NB4 (cell line): Measurements from ENCODE around the gene NKD1.

Experiments
- DNase-seq: peaks from one replicate; pipeline ENCODE4 v3.0.0; 2010; ENCODE audit warnings: low read depth
- H3K4me3 ChIP-seq: one replicate; pipeline ENCODE4 v1.5.1; 2011; ENCODE audit warnings: mild to moderate bottlenecking, low read depth, low read length, moderate library complexity
- CTCF ChIP-seq: IDR thresholded peaks from one replicate; pipeline ENCODE4 v1.5.1; 2012; ENCODE audit warnings: low read depth, low read length
- MAX ChIP-seq: IDR thresholded peaks from 2 replicates; pipeline ENCODE4 v1.6.1; 2011; ENCODE audit warnings: low read depth, low read length
- MYC ChIP-seq: IDR thresholded peaks from 2 replicates; pipeline ENCODE4 v1.6.1; 2011; ENCODE audit warnings: low read depth, low read length
- POLR2A ChIP-seq: IDR thresholded peaks from 2 replicates; pipeline ENCODE4 v1.6.1; 2011; ENCODE audit warnings: mild to moderate bottlenecking; ENCODE audit not compliant: insufficient read length; ENCODE audit errors: extremely low read depth

The NKD1 gene

GRCh38 chr16:50631249-50631984, 83.2 kb downstream of the NKD1 start:
- no peak overlapping the region for H3K4me3 ChIP-seq
- no peak for TF ChIP-seq MYC

GRCh38 chr16:50631985-50632576, 83.9 kb downstream of the NKD1 start:
- no peak for TF ChIP-seq MAX
- TF ChIP-seq CTCF, result no peak
- TF ChIP-seq POLR2A, result no peak
- no peak for TF ChIP-seq MYC
- no peak overlapping the region for H3K4me3 ChIP-seq
- no peak for DNase-seq

More at GRCh38 chr16:50631249-50631984, 83.2 kb downstream of the NKD1 start:
- DNase-seq, result no peak

GRCh38 chr16:50632927-50633800, 85.0 kb downstream of the NKD1 start:
- no peak for TF ChIP-seq MAX
- TF ChIP-seq CTCF, result no peak
- no peak for TF ChIP-seq POLR2A
- TF ChIP-seq MYC, result no peak
- no peak for DNase-seq
- H3K4me3 ChIP-seq, result no peak overlapping the region

GRCh38 chr16:50634090-50634489, 85.9 kb downstream of the NKD1 start:
- TF ChIP-seq CTCF, result no peak
- TF ChIP-seq MYC, result no peak
- no peak for TF ChIP-seq MAX
- no peak for TF ChIP-seq POLR2A

GRCh38 chr16:50634947-50635346, 86.8 kb downstream of the NKD1 start:
- no peak overlapping the region for H3K4me3 ChIP-seq
- no peak for TF ChIP-seq MAX
- no peak for DNase-seq

More at GRCh38 chr16:50634090-50634489, 85.9 kb downstream of the NKD1 start:
- no peak overlapping the region for H3K4me3 ChIP-seq
- DNase-seq, result no peak

- no peak overlapping the region for H3K4me3 ChIP-seq
- peak; percentile 64 for DNase-seq
- no peak for TF ChIP-seq POLR2A
- 0 out of 2 replicates have a peak, but pooled peaks have one; percentile 3 for TF ChIP-seq MAX
These were observed 87.6 kb downstream of the NKD1 start for GRCh38 chr16:50635505-50636392.
